ENCODE data around the gene CLSTN3. TPM values are rescaled to one million over a fixed set of nuclear protein-coding genes. Genes with fewer than 3 reads are reported as not detected.
A peak's percentile ranks its signal among the peaks of the same experiment; 100 is the strongest.

CLSTN3 gene
- total and polyA plus RNA-seq, 9 of the 15 experiments (the other 6 are each of a cell fraction or from before 2014, with no cell fraction given) = 0.08 to 23.2 (median 11.0) TPM

- peak; percentile 59 for FAIRE-seq
- CTCF ChIA-PET (ENCODE audit: low intra/inter-chr PET ratio) = no interaction called here
- POLR2A ChIA-PET = interaction anchor here (0.7 to 1.0 kb wide), 2 partner anchors 15 to 193 kb away, joined by 3 read pairs; no protein-coding TSS in a partner anchor
- TF ChIP-seq NRF1 (conservative IDR thresholded peaks at IDR 0.05 in 1 of 2, IDR thresholded peaks at IDR 0.05 in 1 of 2) = 0 out of 4 replicates have a peak, but pooled peaks of 1 of the 2 experiments have one; percentile 12
- peak; percentile 69; the same call in 1 of the 2 replicates for TF ChIP-seq HBP1 (CRISPR knock-in tag; IDR thresholded peaks at IDR 0.05)
- TF ChIP-seq ZNF212 (CRISPR knock-in tag; IDR thresholded peaks at IDR 0.05) = no peak
- TF ChIP-seq, protein P1, sequence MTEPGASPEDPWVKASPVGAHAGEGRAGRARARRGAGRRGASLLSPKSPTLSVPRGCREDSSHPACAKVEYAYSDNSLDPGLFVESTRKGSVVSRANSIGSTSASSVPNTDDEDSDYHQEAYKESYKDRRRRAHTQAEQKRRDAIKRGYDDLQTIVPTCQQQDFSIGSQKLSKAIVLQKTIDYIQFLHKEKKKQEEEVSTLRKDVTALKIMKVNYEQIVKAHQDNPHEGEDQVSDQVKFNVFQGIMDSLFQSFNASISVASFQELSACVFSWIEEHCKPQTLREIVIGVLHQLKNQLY (CRISPR knock-in tag; conservative IDR thresholded peaks at IDR 0.05) = no peak
- TF ChIP-seq ZFX (CRISPR knock-in tag; IDR thresholded peaks at IDR 0.05) = 0 out of 2 replicates have a peak, but pooled peaks have one; percentile 13
- peak; percentile 54; the same call in 1 of the 2 replicates for TF ChIP-seq THRB (CRISPR knock-in tag; conservative IDR thresholded peaks at IDR 0.05)
- TF ChIP-seq MAZ (CRISPR knock-in tag; conservative IDR thresholded peaks at IDR 0.05 in 1 of 2, IDR thresholded peaks at IDR 0.05 in 1 of 2) = peak in 1 of 2 experiments; percentile 47; a peak in 1 of 4 replicates
- 0 out of 2 replicates have a peak, but pooled peaks have one; percentile 12 for TF ChIP-seq ARID1B (IDR thresholded peaks at IDR 0.05)
- peak; percentile 89 for TF ChIP-seq TFAP4 (CRISPR knock-in tag; IDR thresholded peaks at IDR 0.05; ENCODE audit: borderline replicate concordance)
- TF ChIP-seq L3MBTL2 (IDR thresholded peaks at IDR 0.05) = no peak
- TF ChIP-seq, protein P2, sequence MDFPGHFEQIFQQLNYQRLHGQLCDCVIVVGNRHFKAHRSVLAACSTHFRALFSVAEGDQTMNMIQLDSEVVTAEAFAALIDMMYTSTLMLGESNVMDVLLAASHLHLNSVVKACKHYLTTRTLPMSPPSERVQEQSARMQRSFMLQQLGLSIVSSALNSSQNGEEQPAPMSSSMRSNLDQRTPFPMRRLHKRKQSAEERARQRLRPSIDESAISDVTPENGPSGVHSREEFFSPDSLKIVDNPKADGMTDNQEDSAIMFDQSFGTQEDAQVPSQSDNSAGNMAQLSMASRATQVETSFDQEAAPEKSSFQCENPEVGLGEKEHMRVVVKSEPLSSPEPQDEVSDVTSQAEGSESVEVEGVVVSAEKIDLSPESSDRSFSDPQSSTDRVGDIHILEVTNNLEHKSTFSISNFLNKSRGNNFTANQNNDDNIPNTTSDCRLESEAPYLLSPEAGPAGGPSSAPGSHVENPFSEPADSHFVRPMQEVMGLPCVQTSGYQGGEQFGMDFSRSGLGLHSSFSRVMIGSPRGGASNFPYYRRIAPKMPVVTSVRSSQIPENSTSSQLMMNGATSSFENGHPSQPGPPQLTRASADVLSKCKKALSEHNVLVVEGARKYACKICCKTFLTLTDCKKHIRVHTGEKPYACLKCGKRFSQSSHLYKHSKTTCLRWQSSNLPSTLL (IDR thresholded peaks at IDR 0.05) = no peak
These were observed 730 bp downstream of the CLSTN3 start for GRCh38 chr12:7130701-7131501.

More at GRCh38 chr12:7130701-7131501, 730 bp downstream of the CLSTN3 start:
- Histone ChIP-seq H3K79me2 (ENCODE audit: control insufficient read depth, insufficient read depth, low read length) (peaks cover 35% of the 10 kb centered on the region), H3K9ac (ENCODE audit: insufficient read depth in 1 of 2, low read depth in 2 of 2, low read length in 2 of 2) (peak overlapping the region; percentile 68 to 91; a peak in 3 of 4 replicates), H3K4me1 (replicated peaks in 1 of 2; ENCODE audit: control insufficient read depth in 2 of 2, insufficient read depth in 2 of 2, low read length in 2 of 2) (peaks cover 24 to 44% of the 10 kb centered on the region in 2 experiments), H3K27ac (ENCODE audit: extremely low read depth, low read depth, low read length) (peak overlapping the region; percentile 81; the same call in 1 of the 3 replicates), H3K9me3 (replicated peaks; ENCODE audit: control insufficient read depth, insufficient read depth, low read depth, low read length) (no peaks in the 10 kb centered on the region), H2AFZ (ENCODE audit: low read depth, low read length) (peak overlapping the region; percentile 84; the same call in 1 of the 2 replicates), H3K36me3 (ENCODE audit: control insufficient read depth, insufficient read depth, low read length) (peaks cover 23% of the 10 kb centered on the region; the same call in 2 of the 3 replicates), H3K27me3 (ENCODE audit: control insufficient read depth in 2 of 2, insufficient read depth in 2 of 2, low read length in 2 of 2) (no peaks in the 10 kb centered on the region), H3K4me3 (peak overlapping the region; percentile 61), H4K20me1 (replicated peaks; ENCODE audit: control insufficient read depth, insufficient read depth, low read length) (0 out of 2 replicates have a peak, but pooled peaks cover 2% of the 10 kb centered on the region), H3K4me2 (ENCODE audit: insufficient read depth, low read length) (peak overlapping the region; percentile 88), H3K9me1 (ENCODE audit: control insufficient read depth, insufficient read depth, low read length) (no peaks in the 10 kb centered on the region)
- WGBS (ENCODE audit: insufficient coverage, low coverage, missing lambda C conversion rate) = 5% methylated on average over 17 of the region's 32 CpGs
- intact Hi-C loops (cut with micrococcal nuclease) (no loop called here), in situ Hi-C loops (cut with MboI) (no loop called here)
- peak; percentile 30; the same call in 2 of the 3 replicates for ATAC-seq
- DNase-seq (ENCODE audit: extremely low read depth in 1 of 4, low spot score in 3 of 4) = peak; percentile 32 to 56 (median 36)
- no TSS peak for BruUV-seq (replicated peaks)

All from K562 (cell line).